Activated CD4-positive, CD25-positive, alpha-beta regulatory T cell treated with anti-CD3 and anti-CD28 coated beads, Interleukin-2, amount 50 U/mL, for 16 hours (primary cell): Measurements from ENCODE around the gene IL26.

Experiments
- DNase-seq: peaks from one replicate; pipeline ENCODE4 v3.0.0-alpha.2; 2020; ENCODE audit warnings: low read depth, low spot score

IL26 gene

GRCh38 chr12:68156636-68157035 lies 69.0 kb downstream of the IL26 start:
- no peak for DNase-seq

DNA sequence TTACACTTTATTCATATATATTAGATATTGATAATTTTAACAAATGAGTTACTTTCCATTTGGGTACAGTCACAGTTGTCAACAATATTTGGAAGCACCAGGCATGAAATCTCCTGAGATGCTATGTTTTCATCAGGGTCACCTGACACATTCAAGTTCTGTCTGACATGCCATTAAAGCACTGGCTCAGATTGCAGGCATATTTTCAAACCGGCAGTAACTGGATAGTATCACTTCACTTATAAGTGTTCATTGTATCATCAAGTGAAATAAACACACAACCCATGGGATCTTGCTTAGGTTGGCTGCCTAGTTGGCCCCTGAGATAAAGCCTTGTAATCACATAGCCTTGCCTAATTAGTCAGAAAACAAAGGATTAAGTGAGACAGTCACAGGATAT lies 70.8 kb downstream of the IL26 start:
- no peak for DNase-seq
